Naive thymus-derived CD8-positive, alpha-beta T cell (primary cell): Measurements from ENCODE around the gene DMAP1. TPM values are rescaled to one million over a fixed set of nuclear protein-coding genes. Genes with fewer than 3 reads are reported as not detected.
"Not testable (repeated sequence)": the region's sequence is repeated elsewhere in the genome, so short reads cannot be mapped to it uniquely, and the experiment has no call there.

Source experiments
- ATAC-seq, 2 donors: fragments of 150-1000 bp; cut with Tn5 transposase in 1 of 2; sonication (Bioruptor Pico), chemical (Tn5 transposase) in 1 of 2; 1 replicate in 1 of 2; 2 replicates in 1 of 2; pipeline ENCODE4 v1.10.0; 2021; ENCODE audit warnings: mild to moderate bottlenecking in 2 of 2, moderate library complexity in 2 of 2
- POLR2A ChIA-PET: fragments of 350-600 bp; sonication (Branson Sonifier 250); formaldehyde crosslinking; loops from one replicate; lab custom pipeline; 2021; ENCODE audit warnings: antibody characterized with exemption; lab: Charles Lee
- DNase-seq, 10 donors: peaks; one replicate each; pipeline versions ENCODE4 v3.0.0 to v3.0.0-alpha.2; 2020 to 2022
- H3K27ac Mint-ChIP-seq, 10 donors: one replicate each; pipeline ENCODE4 v1.8.0; 2020 to 2022; ENCODE audit warnings: mild to moderate bottlenecking in 10 of 10, mixed read lengths in 10 of 10, moderate library complexity in 4 of 10, inconsistent platforms in 1 of 10
- H3K27me3 Mint-ChIP-seq, 5 donors: one replicate each; pipeline ENCODE4 v1.8.0; 2021 to 2022; ENCODE audit warnings: mixed read lengths in 5 of 5
- H3K36me3 Mint-ChIP-seq, 3 donors: one replicate each; pipeline ENCODE4 v1.8.0; 2020 to 2022; ENCODE audit warnings: mixed read lengths in 3 of 3, mild to moderate bottlenecking in 2 of 3, inconsistent platforms in 1 of 3
- H3K4me1 Mint-ChIP-seq, 4 donors: one replicate each; pipeline ENCODE4 v1.8.0; 2021 to 2022; ENCODE audit warnings: mixed read lengths in 4 of 4
- H3K4me3 Mint-ChIP-seq, 10 donors: one replicate each; pipeline ENCODE4 v1.8.0; 2020 to 2022; ENCODE audit warnings: mild to moderate bottlenecking in 10 of 10, mixed read lengths in 10 of 10, moderate library complexity in 6 of 10, inconsistent platforms in 1 of 10
- H3K9me3 Mint-ChIP-seq, 9 donors: one replicate each; pipeline ENCODE4 v1.8.0; 2020 to 2022; ENCODE audit warnings: mixed read lengths in 9 of 9, mild to moderate bottlenecking in 3 of 9, inconsistent platforms in 1 of 9, moderate library complexity in 1 of 9
- polyA plus RNA-seq, 3 donors: library from polyadenylated mRNA; unstranded; fragments of 300-500 nt; fragmentation: Illumina TruSeq; gene quantifications; one replicate each; pipeline ENCODE4 v1.2.3, GENCODE V29; 2021
- total RNA-seq, 8 experiments: library from RNA in 2 of 8; stranded (reverse) in 2 of 8; gene quantifications; one replicate each; pipeline ENCODE4 v1.2.3 and lab custom pipeline; 2021 to 2026

The DMAP1 gene, protein sequence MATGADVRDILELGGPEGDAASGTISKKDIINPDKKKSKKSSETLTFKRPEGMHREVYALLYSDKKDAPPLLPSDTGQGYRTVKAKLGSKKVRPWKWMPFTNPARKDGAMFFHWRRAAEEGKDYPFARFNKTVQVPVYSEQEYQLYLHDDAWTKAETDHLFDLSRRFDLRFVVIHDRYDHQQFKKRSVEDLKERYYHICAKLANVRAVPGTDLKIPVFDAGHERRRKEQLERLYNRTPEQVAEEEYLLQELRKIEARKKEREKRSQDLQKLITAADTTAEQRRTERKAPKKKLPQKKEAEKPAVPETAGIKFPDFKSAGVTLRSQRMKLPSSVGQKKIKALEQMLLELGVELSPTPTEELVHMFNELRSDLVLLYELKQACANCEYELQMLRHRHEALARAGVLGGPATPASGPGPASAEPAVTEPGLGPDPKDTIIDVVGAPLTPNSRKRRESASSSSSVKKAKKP
- total RNA-seq: 10 to 100 TPM; 95.2 to 96.0 TPM
- 10 to 100 TPM; 32.6 to 44.4 (median 42.3) TPM for polyA plus RNA-seq
- total RNA-seq (lab: John Stamatoyannopoulos, UW): 42.0 to 85.6 (median 78.6) reads per million in 6 experiments

DNA sequence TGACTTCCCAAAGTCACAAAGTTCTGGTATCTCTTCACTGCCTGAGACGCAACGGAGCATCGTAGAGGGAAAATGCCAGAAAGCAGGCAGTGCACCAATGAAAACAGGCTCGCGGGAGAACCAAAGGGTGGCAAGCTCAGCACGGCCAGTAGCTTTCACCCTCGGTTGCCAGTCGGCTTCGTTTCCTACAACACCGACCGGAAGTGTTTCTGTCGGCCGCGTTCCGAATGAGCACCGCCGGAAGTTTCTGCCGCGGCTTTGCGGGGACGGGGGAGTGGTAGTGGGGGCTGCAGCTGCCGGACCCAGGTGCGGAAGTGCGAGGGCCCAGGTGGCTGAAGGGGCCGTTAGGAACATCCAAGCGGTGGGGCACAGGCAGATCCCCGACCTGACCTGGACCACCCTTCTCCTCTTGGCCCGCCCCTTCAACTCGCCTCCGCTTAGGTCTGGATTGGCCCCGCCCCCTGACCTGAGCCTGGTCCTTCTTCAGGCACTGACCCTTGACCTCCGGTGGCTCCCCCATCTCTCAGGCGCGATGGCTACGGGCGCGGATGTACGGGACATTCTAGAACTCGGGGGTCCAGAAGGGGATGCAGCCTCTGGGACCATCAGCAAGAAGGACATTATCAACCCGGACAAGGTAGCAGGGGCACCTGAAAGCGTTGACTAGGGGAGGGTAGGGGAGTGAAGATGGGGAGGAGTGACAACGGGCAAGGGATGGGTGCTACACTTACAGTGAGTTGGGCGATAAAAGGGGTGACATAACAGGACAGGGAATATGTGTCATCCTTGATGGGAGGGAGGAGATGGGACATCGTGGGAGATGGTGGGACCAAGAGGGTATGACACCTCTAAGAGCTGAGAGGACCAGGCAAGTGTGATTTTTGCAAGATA lies at the start of gene DMAP1:
Gene DMAP1 (plus strand): TSS at position 250 of the 891 bp plus-strand sequence. CDS start 283 bp downstream, at position 533.
- peak within 1 kb of the TSS; percentile 88 to 97 (median 94) for H3K4me3 Mint-ChIP-seq
- POLR2A ChIA-PET: interaction anchor here (0.7 to 2.3 kb wide), 7 partner anchors 10 to 1674 kb away, joined by 3 to 15 read pairs (median 4); no protein-coding TSS in a partner anchor

DNA sequence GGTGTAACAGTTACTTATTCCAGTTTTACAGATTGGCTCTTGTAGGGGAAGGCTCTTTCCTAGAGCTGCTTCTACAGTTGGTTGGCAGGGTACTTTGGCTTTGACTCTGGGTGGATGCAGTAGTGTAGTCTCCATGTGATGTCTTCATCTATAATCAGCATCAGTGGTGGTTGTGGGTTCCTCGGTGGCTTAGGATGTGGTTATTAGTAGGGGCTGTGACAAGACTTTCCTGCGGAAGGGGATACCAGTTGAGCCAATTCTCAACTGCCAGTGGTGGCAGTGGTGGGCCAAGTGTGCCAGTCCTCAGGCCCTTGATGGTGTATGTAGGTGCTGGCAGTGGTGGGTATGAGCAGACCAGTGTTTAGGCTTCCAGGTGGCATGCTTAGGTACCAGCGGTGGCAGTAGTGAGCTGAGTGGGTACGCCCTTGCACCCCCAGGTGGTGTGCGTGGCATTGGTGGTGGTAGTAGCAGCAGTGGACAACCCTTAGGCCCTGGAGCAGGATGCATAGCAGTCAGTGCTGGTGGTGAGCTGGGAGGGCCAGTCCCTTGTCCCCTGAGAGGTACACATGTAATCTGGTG lies 44.7 kb upstream of the DMAP1 start:
- Mint-ChIP-seq H3K27me3 (peaks cover 4 to 26% (median 17%) of the 10 kb centered on the region in 5 donors), H3K9me3 (peaks cover 0 to 24% (median 11%) of the 10 kb centered on the region in 9 donors), H3K36me3 (peaks cover 0 to 19% (median 0%) of the 10 kb centered on the region in 3 donors), H3K4me1 (no peaks in the 10 kb centered on the region), H3K27ac (peak overlapping the region in 1 of 10 donors; percentile 11), H3K4me3 (no peak overlapping the region)
- no peak for ATAC-seq
- no peak for DNase-seq
- POLR2A ChIA-PET: no interaction called here

More for the DNA sequence above, at the start of gene DMAP1:
- peak within 1 kb of the TSS; percentile 89 to 99 (median 95) for H3K27ac Mint-ChIP-seq
- H3K36me3 Mint-ChIP-seq: peaks cover 0 to 28% (median under 1%) of the 10 kb centered on the region in 3 donors
- peaks cover 22 to 62% (median 40%) of the 10 kb centered on the region in 4 donors for H3K4me1 Mint-ChIP-seq
- DNase-seq (peak; percentile 70 to 93 (median 84)), ATAC-seq (peak; percentile 89 to 91)
- no peaks in the 10 kb centered on the region for H3K9me3 Mint-ChIP-seq
- H3K27me3 Mint-ChIP-seq: no peaks in the 10 kb centered on the region

DNA sequence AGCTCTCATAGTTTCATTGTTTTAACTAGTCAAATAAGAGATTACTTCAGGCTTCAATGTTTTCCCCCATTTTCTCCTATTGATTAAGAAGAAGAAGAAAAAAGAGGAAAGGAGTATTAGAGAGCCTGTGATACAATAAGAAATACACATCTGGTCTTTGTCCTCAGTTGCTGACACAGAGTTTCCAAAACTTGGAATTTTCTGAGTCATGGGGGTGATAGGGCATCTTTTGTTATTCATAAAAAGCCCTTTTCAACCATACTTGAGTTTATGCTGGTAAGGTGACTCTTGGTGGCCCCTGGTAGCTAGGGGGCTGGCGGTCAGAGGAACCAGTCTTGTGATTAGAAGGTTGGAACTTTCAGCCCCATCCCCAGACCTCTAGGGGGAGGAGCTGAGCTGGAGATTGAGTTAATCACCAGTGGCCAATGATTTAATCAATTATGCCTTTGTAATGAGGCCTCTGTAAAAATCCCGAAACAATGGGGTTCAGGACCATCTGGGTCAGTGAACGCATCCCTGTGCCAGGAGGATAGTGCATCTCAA lies 42.9 kb upstream of the DMAP1 start:
- POLR2A ChIA-PET: no interaction called here
- Mint-ChIP-seq H3K36me3 (peaks cover 0 to 26% (median 2%) of the 10 kb centered on the region in 3 donors), H3K27me3 (peaks cover 6 to 31% (median 19%) of the 10 kb centered on the region in 5 donors)

DNA sequence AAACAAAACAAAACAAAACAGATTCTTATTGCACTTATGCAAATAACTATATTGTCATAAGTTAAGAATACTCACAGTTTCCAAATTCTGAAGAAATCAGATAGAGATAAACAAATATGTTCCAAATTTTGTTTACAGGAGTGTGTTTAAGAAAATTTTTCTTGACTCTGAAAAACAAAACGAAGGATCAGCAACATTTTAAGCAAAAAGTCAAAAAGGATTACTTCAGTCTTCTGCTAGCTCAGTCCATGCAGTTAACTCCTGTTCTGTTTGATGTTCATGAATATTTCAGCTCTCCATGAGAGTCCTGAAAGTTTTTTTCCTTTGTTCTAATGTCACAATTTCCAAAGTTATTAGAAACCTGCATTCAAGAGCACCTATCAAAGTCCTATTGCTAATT lies 38.6 kb upstream of the DMAP1 start:
- Mint-ChIP-seq H3K27me3 (peaks cover 0 to 15% (median 14%) of the 10 kb centered on the region in 5 donors), H3K27ac (no peak overlapping the region), H3K4me3 (no peak overlapping the region), H3K4me1 (no peaks in the 10 kb centered on the region), H3K9me3 (peaks cover 0 to 21% (median 0%) of the 10 kb centered on the region in 9 donors), H3K36me3 (peaks cover 0 to 8% (median 2%) of the 10 kb centered on the region in 3 donors)
- no peak for DNase-seq
- ATAC-seq: no peak
- POLR2A ChIA-PET: no interaction called here

More for the DNA sequence above, 42.9 kb upstream of the DMAP1 start:
- ATAC-seq (no peak), DNase-seq (no peak)
- Mint-ChIP-seq H3K27ac (no peak overlapping the region), H3K4me1 (no peaks in the 10 kb centered on the region), H3K9me3 (peaks cover 0 to 34% (median 14%) of the 10 kb centered on the region in 9 donors), H3K4me3 (no peak overlapping the region)

DNA sequence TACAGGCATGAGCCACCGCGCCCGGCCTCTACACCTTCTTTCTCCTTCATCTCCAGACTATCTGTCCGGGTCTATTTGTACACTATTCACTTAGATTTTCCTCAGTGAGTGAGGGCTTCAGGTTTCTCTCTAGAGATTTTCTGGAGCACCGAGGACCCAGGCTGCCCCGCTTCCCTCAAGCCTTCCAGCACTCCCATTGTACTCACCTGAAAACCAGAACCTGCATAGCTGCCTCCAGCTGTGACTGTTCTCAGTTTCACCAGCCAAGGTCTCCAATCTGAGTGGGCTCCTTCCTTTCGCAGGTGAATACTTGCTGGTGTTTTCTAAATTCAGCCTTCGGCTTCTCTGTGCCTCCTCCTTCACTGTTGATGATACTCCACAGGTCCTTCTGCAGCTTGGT lies 12.9 kb upstream of the DMAP1 start:
- H3K4me1 Mint-ChIP-seq: no peaks in the 10 kb centered on the region
- H3K36me3 Mint-ChIP-seq: no peaks in the 10 kb centered on the region
- POLR2A ChIA-PET: no interaction called here
- DNase-seq: no peak
- peaks cover 0 to 1% (median 0%) of the 10 kb centered on the region in 5 donors for H3K27me3 Mint-ChIP-seq
- H3K9me3 Mint-ChIP-seq: no peaks in the 10 kb centered on the region
- peak overlapping the region in 1 of 10 donors; percentile 8 for H3K27ac Mint-ChIP-seq
- no peak overlapping the region for H3K4me3 Mint-ChIP-seq
- no peak for ATAC-seq

DNA sequence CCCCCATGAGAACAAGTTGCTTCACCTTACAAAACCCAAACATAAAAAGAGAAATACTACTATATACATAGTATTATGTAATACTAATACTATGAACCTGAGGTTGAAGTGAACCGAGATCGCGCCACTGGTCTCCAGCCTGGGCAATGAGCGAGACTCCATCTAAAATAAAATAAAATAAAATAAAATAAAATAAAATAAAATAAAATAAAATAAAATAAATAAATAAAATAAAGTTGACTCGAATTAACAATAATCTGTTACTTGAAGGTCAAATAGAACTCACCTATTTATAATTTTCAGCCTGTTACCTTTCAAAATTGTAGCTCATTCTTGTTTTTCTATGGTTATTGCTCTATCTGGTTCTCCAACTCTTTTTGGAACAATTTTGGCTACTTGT lies 6.7 kb upstream of the DMAP1 start:
- H3K9me3 Mint-ChIP-seq, H3K4me3 Mint-ChIP-seq, H3K36me3 Mint-ChIP-seq, DNase-seq, H3K4me1 Mint-ChIP-seq, ATAC-seq, H3K27me3 Mint-ChIP-seq, POLR2A ChIA-PET, H3K27ac Mint-ChIP-seq: not testable (repeated sequence)

DNA sequence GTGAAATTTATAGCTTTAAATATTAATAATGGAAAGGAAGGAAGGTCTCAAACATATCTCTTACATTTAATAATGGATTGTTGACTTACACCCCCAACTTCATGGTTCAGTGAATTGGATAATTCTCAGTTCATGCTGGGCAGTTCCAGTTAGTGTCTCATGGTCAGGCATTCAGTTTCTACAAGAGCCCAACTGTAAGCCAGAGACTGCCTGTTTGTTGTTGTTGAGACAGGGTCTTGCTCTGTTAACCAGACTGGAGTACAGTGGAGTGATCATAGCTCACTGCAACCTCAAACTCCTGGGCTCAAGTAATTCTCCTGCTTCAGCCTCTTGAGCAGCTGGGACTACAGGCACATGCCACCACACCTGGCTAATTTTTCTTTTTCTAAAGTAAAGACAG lies 5.0 kb upstream of the DMAP1 start:
- ATAC-seq: no peak
- Mint-ChIP-seq H3K27me3 (peaks cover 0 to 4% (median 0%) of the 10 kb centered on the region in 5 donors), H3K4me1 (peaks cover 5 to 17% (median 12%) of the 10 kb centered on the region in 4 donors), H3K4me3 (no peak overlapping the region), H3K27ac (no peak overlapping the region), H3K36me3 (no peaks in the 10 kb centered on the region), H3K9me3 (no peaks in the 10 kb centered on the region)
- POLR2A ChIA-PET: no interaction called here
- DNase-seq: no peak

DNA sequence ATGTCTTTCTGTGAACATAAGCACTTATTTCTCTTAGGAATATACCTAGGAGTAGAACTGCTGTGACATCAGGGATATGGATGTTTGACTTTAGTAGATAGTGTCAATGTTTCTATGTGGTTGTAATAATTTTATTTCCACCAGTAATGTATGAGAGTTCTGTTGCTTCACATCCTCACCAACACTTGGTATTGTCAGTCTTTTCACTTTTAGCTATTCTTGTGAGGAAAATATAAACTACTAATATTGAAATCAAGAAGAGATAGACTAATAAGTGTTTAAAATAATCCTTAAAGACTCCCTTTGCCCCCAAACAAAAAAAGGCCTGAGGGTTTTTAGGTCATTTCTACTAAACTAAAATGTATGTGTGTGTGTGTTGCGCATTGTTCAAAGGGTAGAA lies 2.7 kb upstream of the DMAP1 start:
- Mint-ChIP-seq H3K4me1 (peaks cover 15 to 39% (median 32%) of the 10 kb centered on the region in 4 donors), H3K27ac (no peak overlapping the region), H3K27me3 (peaks cover 0 to under 1% (median 0%) of the 10 kb centered on the region in 5 donors), H3K36me3 (peaks cover 0 to 5% (median 0%) of the 10 kb centered on the region in 3 donors), H3K9me3 (no peaks in the 10 kb centered on the region), H3K4me3 (no peak overlapping the region)
- POLR2A ChIA-PET: no interaction called here
- ATAC-seq (no peak), DNase-seq (no peak)

DNA sequence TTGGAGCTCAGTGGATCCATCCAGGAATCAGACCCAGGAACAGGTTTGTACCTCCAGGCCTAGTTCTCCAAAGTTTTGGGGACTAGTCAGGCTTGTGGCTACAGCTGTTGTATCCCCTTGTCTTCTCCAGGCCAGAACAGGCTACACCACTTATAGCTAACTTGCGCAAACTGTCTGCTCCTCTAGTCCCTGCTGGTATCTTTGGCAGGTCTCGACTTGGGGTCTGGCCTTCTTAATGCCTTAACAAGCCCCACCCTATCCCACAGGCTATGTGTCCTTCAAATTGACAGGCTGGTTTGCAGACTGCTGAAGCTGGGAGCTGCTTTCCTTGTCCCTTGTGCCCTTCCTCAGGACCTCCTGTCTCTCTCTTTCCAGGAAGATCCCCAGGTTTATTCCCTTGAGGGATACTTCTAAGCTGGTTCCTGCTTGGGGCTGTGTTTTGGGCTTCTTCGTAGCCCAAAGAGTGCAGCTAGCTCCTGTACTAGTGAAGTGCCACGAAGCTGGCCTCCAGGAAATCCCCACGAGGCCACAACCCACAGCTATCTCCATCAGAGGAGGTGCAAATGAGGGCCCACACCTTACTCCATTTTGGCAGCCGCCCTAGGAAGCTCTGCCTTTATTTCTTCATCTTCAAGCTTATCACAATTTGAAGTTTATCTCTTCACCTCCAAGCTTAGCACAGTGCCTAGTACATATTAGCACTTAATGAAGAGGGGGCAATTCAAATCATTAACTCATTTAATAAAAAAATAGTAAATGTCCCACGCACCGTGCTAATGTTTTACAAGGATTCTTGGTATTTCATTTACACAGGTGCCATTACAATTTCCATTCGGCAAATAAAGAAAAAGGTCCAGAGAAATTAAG lies 683 bp upstream of the DMAP1 start:
- Mint-ChIP-seq H3K36me3 (peaks cover 0 to 23% (median 0%) of the 10 kb centered on the region in 3 donors), H3K4me1 (peaks cover 21 to 58% (median 39%) of the 10 kb centered on the region in 4 donors), H3K27me3 (no peaks in the 10 kb centered on the region), H3K27ac (peak overlapping the region; percentile 89 to 99 (median 95)), H3K9me3 (no peaks in the 10 kb centered on the region), H3K4me3 (peak overlapping the region; percentile 88 to 97 (median 94))
- ATAC-seq: peak; percentile 24 to 57
- DNase-seq: peak in 3 of 10 donors; percentile 18 to 24 (median 23)
- POLR2A ChIA-PET: interaction anchor here (1.2 to 2.3 kb wide), 6 partner anchors 10 to 519 kb away, joined by 3 to 15 read pairs (median 4); no protein-coding TSS in a partner anchor

DNA sequence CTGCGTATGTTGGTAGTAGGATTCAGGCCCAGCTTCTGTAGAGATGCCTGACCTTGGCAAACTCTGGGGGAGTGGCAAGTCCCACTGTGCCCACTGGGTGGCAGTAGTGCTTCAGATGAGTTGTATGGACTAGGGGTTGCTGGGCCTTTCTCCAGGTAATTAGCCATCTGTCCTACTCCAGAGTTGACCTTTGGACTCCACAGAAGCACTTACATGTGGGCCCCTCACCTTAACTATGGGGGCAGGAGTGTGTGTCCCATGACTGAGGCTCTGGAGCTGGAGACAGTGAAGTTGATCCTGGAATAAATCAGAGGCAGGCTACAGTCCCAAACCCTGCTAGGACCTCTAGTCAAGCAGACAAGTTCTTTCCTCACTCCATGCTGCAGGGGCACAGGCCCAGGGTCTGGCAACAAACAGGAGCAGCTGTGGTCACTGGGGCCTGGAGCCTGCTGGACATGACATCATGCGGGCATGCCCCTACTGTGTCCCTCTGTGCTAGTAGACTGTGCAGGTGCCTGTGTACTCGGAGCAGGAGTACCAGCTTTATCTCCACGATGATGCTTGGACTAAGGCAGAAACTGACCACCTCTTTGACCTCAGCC lies 4.6 kb downstream of the DMAP1 start:
- ATAC-seq (peak; percentile 43 to 50), DNase-seq (peak; percentile 36 to 79 (median 60))
- peak overlapping the region in 4 of 10 donors; percentile 5 to 51 (median 24) for H3K27ac Mint-ChIP-seq
- no peak overlapping the region for H3K4me3 Mint-ChIP-seq
- H3K27me3 Mint-ChIP-seq: no peaks in the 10 kb centered on the region
- POLR2A ChIA-PET: no interaction called here
- no peaks in the 10 kb centered on the region for H3K9me3 Mint-ChIP-seq
- H3K36me3 Mint-ChIP-seq: peaks cover 0 to 62% (median 3%) of the 10 kb centered on the region in 3 donors
- H3K4me1 Mint-ChIP-seq: peaks cover 21 to 52% (median 36%) of the 10 kb centered on the region in 4 donors
